ENCODE data around the gene ANKRD13A.

Gene ANKRD13A

GRCh38 chr12:109998904-109999648 is at the start of gene ANKRD13A:
ANKRD13A (plus strand) TSS chr12:109999430; CDS start chr12:109999689, 259 bp downstream.
- peak; percentile 94 to 95 for DNase-seq

- no peak for DNase-seq
Measured at GRCh38 chr12:109950625-109951024, 48.6 kb upstream of the ANKRD13A start.

- DNase-seq = no peak
Measured at GRCh38 chr12:109951136-109951535, 48.1 kb upstream of the ANKRD13A start.

GRCh38 chr12:109951751-109952150 is 47.5 kb upstream of the ANKRD13A start:
- no peak for DNase-seq

DNA sequence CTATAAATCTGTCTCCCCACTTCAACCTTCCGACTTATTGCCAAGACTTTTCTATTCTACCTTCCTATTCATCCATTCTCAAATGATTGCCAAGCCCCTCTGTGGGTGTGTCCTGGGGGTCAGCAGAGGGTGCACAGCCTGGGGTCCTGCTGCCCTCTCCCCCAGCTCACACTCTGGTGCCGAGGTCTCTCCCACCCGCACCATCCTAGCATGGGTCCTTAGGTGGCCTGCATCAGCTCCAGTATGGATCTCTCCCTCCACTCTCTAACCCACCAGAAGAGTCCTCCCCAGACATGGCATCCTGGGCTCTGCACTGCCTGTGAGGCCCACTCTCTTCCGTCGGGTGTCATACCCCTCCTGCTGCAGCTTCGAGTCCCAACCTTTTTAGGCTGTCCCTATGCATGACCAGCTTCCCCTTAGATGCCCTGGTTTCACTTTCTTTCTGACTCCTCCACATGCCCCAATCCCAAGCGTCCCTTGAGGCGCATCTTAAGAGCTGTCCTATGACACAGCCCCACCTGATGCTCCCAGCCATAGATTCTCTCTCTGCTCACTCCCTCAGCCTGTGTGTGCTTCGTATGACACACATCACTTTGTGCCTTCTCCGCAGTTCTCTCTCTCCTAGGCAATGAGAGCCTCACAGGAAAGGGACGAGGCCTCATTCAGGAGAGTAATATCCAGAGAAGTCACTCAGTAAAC is 46.9 kb upstream of the ANKRD13A start:
- DNase-seq = peak in 1 of 2 donors; percentile 8

GRCh38 chr12:109952873-109953272 is 46.4 kb upstream of the ANKRD13A start:
- DNase-seq = no peak

GRCh38 chr12:109953656-109954055 is 45.6 kb upstream of the ANKRD13A start:
- no peak for DNase-seq

DNA sequence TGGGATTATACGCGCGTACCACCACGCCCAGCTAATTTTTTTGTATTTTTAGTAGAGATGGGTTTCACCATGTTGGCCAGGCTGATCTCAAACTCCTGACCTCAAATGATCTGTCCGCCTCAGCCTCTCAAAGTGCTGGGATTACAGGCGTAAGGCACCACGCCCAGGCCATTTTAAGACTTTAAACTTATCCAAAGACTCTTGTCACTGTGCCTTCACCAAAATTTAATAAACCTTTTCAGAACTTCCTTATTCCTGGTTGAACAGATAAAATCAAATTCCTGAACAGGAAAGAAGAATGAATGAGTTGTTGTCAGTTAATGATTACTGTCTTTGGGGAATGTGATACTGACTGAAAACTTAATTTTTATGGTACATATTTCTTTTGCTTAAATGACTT is 40.9 kb upstream of the ANKRD13A start:
- DNase-seq = no peak

- no peak for DNase-seq
Measured at GRCh38 chr12:109959411-109960093, 39.7 kb upstream of the ANKRD13A start.

DNA sequence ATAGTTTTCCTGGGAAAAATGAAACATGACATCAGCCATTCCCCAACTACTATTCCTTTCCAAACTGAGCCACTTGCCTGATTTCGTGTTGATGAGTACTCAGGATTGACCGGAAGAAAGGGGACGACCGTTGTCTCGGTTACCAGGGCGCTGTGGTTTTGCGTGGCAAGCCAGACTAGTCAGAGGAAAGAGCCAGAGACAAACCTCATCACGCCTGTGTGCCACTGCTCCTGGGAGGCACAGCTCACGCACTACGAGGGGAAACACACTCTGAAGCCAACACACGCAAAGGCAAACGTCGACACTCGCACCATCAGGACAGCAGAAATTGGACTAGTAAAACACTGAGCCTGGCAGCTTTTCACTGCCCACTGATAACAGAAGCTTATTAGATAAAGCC is 38.0 kb upstream of the ANKRD13A start:
- no peak for DNase-seq

- no peak for DNase-seq
Measured at GRCh38 chr12:109961612-109962011, 37.6 kb upstream of the ANKRD13A start.

- no peak for DNase-seq
Measured at GRCh38 chr12:109962398-109962797, 36.8 kb upstream of the ANKRD13A start.

DNA sequence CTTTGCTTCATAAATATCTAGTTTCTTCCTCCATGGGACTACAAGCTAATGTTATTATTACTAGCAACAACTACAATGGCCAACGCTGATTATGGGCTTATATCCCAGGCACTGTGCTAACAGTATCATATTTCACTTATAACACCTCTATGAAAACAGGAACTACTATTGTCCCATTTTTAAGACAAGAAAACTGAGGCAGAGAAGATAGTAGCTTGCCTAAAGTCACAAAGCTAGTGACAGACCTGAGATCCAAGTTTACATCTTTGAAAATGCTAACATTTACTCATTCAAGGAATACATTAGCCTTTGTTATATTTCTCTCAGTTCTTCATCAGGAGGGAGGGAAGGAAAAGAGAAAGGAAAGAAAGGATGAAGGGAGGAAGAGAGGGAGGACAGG is 35.9 kb upstream of the ANKRD13A start:
- no peak for DNase-seq

DNA sequence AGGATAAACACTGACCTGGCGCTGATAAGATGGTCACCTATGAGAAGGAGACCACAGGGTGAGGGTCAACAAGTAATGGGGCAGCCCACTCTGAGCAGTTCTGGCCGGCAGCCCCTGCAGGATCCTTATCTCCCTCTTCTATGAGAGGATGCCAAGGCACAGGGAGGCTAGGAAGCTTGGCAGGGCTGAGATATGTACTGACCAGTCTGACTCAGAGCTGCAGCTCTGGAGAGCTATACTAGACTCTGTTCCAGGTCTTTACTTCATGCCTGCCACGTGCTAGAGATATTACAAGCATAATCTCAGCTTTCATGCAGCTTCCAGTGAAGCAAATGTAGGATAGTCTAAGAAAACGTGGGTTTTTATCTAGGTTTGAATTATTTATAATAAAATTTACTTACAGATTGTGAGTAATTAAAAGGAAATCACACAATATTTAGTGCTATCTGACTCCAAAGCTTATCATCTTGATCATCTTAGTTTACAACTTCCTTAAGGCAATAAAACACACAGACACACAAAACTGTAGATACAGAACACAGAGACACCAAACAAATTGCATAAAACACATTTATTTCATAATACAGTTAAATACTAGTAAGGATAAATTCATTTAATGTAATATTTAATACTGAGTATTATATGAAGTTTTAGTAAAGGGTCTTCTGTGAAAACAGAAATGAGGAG is 35.3 kb upstream of the ANKRD13A start:
- no peak for DNase-seq

GRCh38 chr12:109966546-109966945 is 32.7 kb upstream of the ANKRD13A start:
- DNase-seq = no peak

DNA sequence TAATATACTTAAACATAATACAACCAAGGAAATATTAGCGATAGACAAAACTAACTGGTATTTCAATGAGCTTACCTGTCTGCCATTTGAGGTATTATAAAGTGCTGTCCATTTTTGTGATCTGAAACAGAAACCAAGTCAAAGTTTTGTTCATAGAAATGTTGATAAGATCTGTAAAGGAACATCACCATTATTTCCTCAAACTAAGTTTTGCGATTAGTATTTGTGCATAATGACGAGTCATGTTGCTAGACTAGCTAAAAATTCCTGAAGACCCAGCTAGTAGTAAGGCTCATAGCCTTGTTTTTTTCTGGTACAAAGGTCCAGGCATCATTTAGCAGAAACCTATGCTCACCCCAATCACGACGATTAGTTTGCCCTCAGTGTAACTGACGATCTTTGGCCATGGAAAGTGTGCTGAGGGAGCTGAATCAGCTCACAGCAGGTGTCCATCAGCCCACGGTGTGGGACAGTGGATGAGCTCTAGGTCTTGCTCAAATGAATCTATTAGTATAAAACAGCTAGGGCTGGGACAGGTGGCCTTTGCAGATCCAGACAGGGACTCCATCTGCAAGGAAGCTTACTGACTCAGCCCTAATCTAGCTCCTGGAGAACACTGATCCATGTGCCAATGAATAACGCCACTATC is 31.7 kb upstream of the ANKRD13A start:
- peak in 1 of 2 donors; percentile 22 for DNase-seq

DNA sequence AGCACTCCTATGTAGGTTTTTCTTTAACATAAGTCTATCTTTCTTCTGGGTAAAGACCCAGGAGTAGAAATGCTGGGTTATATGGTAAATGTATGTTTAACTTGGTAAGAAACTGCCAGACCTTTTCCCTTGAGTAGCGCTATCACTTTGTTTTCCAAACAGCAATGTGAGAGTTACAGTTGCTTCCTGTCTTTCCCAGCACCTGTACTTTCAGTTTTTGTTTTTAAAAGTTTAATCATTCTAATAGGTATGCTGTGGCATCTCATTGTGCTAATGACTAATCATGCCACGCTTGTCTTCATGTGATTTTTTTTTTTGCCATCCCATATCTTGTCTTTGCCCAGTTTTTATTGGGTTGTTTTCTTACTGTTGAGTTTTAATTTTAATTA is 31.2 kb upstream of the ANKRD13A start:
- DNase-seq = peak in 1 of 2 donors; percentile 34

DNA sequence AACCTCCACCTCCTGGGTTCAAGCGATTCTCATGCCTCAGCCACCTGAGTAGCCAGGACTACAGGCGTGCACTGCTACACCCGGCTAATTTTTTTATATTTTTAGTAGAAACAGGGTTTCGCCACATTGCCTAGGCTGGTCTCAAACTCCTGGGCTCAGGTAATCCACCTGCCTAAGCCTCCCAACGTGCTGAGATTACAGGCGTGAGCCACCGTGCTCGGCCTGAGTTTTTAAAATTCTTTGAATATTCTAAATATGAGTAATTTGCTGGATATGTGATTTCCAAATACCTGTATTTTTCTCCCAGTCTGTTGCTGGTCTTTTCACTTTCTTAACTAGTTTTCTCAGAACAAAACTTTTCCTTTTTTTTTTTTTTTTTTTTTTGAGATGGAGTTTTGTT is 30.4 kb upstream of the ANKRD13A start:
- no peak for DNase-seq

DNA sequence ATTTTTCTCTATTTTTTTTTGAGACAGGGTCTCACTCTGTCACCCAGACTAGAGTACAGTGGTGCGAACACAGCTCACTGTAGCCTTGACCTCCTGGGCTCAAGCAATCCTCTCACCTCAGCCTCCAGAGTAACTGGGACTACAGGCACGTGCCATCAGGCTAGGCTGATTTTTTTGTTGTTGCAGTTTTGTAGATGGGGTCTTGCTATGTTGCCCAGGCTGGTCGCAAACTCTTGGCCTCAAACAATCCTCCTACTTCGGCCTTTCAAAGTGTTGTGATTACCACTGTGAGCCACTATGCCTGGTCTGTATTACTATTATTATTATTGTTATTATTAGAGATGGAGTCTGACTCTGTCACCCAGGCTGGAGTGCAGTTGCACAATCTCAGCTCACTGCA is 26.4 kb upstream of the ANKRD13A start:
- DNase-seq = no peak

DNA sequence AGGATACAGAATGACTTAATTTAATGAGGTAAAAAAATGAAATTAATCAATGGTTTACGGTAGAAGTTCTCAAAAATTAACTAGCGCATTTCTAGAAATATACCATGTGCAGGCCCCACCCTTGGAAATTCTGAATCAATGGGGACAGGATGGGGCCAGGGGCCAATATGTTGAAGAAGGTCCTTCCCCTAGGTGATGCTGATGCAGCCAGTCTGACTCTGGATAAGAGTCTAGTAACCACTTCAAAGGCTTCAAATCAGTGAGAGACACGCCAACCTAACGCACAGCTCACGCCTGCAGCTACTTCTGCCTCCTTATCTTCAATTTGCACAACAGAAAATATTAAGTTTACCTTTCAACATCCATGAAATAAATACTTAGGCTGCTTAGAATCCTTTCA is 17.9 kb upstream of the ANKRD13A start:
- peak in 1 of 2 donors; percentile 56 for DNase-seq

- no peak for DNase-seq
Measured at GRCh38 chr12:109982210-109982609, 17.0 kb upstream of the ANKRD13A start.

DNA sequence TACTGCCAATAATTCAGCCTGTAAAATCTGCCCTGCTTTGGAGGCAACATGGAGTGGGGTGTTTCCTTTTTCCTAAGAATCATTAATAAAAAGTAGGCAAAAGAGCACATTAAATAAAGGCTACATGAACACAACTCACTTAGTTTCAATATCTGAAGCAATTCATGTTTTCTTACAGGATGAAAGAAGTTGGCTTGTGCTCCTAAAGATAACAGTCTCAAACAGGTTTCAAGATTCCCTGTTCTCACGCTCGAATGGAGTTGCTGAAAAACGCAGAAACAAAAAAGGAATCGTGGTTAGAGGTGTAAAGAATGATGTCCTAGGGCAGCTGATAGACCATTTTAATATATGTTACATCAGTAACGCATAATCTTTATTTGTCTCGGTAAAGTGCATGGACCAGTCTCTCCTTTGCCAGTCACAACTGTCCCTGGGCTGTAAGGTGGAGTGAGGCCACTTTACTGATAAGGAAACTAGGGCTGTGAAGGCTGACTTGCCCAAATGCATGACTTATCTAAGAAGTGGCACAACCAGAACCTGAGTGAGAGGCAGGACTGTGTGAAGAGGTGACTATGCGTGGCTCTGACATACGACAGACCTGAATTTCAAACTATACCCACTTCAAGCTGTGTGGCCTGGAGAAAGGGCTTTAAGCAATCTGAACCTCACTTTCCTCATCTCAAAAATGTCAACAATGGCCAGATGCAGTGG is 15.6 kb upstream of the ANKRD13A start:
- no peak for DNase-seq
